Suprapubic skin (tissue), 4 donors: ENCODE data around the gene PRIMA1. TPM values are rescaled to one million over a fixed set of nuclear protein-coding genes. Genes with fewer than 3 reads are reported as not detected.
"Not testable (repeated sequence)": the region's sequence is repeated elsewhere in the genome, so short reads cannot be mapped to it uniquely, and the experiment has no call there.

Experiments
- DNase-seq, 2 donors: peaks; one replicate each; pipeline ENCODE4 v3.0.0-alpha.2; 2019; ENCODE audit warnings: low spot score in 2 of 2
- H3K27ac ChIP-seq: fragments of 200-600 bp; sonication (generic); one replicate; pipeline ENCODE4 v1.5.1; 2019
- H3K27me3 ChIP-seq: fragments of 200-600 bp; sonication (generic); one replicate; pipeline ENCODE4 v1.5.1; 2019
- H3K36me3 ChIP-seq: fragments of 200-600 bp; sonication (generic); one replicate; pipeline ENCODE4 v1.5.1; 2019
- H3K4me1 ChIP-seq: fragments of 200-600 bp; sonication (generic); one replicate; pipeline ENCODE4 v1.5.1; 2019
- H3K4me3 ChIP-seq: fragments of 200-600 bp; sonication (generic); one replicate; pipeline ENCODE4 v1.5.1; 2019; ENCODE audit warnings: mild to moderate bottlenecking
- H3K9me3 ChIP-seq: fragments of 200-600 bp; sonication (generic); one replicate; pipeline ENCODE4 v1.5.1; 2019
- EP300 ChIP-seq: sonication (generic); formaldehyde crosslinking; IDR thresholded peaks from one replicate; pipeline ENCODE4 v1.6.1; 2017; ENCODE audit warnings: antibody characterized with exemption
- POLR2A ChIP-seq, 2 donors: fragments of 450-650 bp; IDR thresholded peaks; one replicate each; pipeline ENCODE4 v1.6.1; 2017; ENCODE audit warnings: antibody characterized with exemption in 2 of 2, mild to moderate bottlenecking in 2 of 2, moderate library complexity in 2 of 2
- POLR2AphosphoS5 ChIP-seq, 3 donors: sonication (generic); formaldehyde crosslinking; IDR thresholded peaks; one replicate each; pipeline ENCODE4 v1.6.1; 2017; ENCODE audit warnings: antibody characterized with exemption in 3 of 3
- WGBS: methylation state at CpG from one replicate; pipeline ENCODE4 v1.1.5; 2018; 5-methylcytosine and 5-hydroxymethylcytosine counted together
- total RNA-seq, 4 donors: library from RNA; depleted of rRNA; stranded (reverse); fragments of >200 nt; gene quantifications; one replicate each; pipeline ENCODE4 v1.1.0, GENCODE V29; 2016
- TF ChIP-seq, protein P1 (sequence below), 2 donors: fragments of 200-600 bp in 1 of 2; fragments of 450-650 bp in 1 of 2; sonication (generic) in 1 of 2; IDR thresholded peaks; one replicate each; pipeline ENCODE4 v1.5.1; 2016 to 2019; ENCODE audit warnings: antibody characterized with exemption in 2 of 2, mild to moderate bottlenecking in 1 of 2, moderate library complexity in 1 of 2

PRIMA1 gene
- total RNA-seq, 4 donors from 2014 or later, result 3.1 to 6.1 (median 3.6) TPM

DNA sequence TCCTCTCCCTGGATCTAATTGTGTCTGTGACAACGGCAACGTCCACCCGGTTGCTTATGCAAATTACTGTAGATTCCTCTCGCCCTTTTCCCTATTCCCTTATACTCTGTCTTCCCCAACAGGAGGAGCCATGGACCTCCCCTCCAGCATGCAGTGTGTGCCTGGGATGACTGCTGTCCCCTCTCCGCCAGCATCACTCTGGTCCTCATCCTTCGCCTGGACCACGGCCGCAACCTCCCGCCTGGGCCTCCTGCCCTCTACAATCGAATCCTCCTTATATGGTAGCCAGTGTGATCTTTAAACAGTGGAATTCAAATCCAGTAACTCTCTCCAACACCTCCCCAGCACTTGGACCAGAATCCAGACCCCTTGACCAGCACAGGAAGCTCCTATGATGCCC lies 30.6 kb upstream of the PRIMA1 start:
- TF ChIP-seq EP300, result no peak
- TF ChIP-seq, protein P1, sequence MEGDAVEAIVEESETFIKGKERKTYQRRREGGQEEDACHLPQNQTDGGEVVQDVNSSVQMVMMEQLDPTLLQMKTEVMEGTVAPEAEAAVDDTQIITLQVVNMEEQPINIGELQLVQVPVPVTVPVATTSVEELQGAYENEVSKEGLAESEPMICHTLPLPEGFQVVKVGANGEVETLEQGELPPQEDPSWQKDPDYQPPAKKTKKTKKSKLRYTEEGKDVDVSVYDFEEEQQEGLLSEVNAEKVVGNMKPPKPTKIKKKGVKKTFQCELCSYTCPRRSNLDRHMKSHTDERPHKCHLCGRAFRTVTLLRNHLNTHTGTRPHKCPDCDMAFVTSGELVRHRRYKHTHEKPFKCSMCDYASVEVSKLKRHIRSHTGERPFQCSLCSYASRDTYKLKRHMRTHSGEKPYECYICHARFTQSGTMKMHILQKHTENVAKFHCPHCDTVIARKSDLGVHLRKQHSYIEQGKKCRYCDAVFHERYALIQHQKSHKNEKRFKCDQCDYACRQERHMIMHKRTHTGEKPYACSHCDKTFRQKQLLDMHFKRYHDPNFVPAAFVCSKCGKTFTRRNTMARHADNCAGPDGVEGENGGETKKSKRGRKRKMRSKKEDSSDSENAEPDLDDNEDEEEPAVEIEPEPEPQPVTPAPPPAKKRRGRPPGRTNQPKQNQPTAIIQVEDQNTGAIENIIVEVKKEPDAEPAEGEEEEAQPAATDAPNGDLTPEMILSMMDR (IDR thresholded peaks at IDR 0.05), result no peak
- TF ChIP-seq POLR2AphosphoS5 (IDR thresholded peaks at IDR 0.05), result no peak
- no peak for TF ChIP-seq POLR2A (IDR thresholded peaks at IDR 0.05)
- Histone ChIP-seq H3K27me3 (peaks cover 5% of the 10 kb centered on the region), H3K36me3 (no peaks in the 10 kb centered on the region), H3K27ac (no peak overlapping the region), H3K4me1 (no peaks in the 10 kb centered on the region), H3K4me3 (no peak overlapping the region), H3K9me3 (no peaks in the 10 kb centered on the region)
- WGBS, result 93% methylated on average over 10 of the region's 10 CpGs
- peak in 1 of 2 donors; percentile 59 for DNase-seq

DNA sequence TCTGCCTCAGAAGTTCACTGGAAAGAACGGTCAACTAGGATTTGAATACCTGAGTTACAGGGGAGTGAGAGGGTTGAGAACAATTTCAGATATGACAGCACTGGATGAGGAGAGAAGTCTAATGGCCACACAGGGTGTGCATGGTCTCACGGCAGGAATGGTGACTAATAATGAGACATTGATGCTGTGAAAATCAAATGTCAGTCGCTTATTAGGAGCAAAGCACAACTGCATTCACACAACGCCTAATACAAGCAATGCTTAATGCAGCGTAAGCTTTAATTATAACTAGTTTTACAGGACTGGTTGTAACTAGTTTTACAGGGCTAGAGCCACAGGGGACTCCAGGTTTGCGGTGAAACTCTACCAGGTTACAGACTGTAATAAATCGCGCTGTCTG lies 23.4 kb upstream of the PRIMA1 start:
- H3K27ac ChIP-seq, result no peak overlapping the region
- no peaks in the 10 kb centered on the region for H3K36me3 ChIP-seq
- H3K4me3 ChIP-seq, result no peak overlapping the region
- DNase-seq, result no peak
- H3K9me3 ChIP-seq, result peaks cover 11% of the 10 kb centered on the region
- no peak for TF ChIP-seq EP300
- no peak for TF ChIP-seq POLR2A (IDR thresholded peaks at IDR 0.05)
- TF ChIP-seq, protein P1 (IDR thresholded peaks at IDR 0.05), result no peak
- no peak for TF ChIP-seq POLR2AphosphoS5 (IDR thresholded peaks at IDR 0.05)
- H3K27me3 ChIP-seq, result no peaks in the 10 kb centered on the region
- 75% methylated on average over 8 of the region's 8 CpGs for WGBS
- no peaks in the 10 kb centered on the region for H3K4me1 ChIP-seq

DNA sequence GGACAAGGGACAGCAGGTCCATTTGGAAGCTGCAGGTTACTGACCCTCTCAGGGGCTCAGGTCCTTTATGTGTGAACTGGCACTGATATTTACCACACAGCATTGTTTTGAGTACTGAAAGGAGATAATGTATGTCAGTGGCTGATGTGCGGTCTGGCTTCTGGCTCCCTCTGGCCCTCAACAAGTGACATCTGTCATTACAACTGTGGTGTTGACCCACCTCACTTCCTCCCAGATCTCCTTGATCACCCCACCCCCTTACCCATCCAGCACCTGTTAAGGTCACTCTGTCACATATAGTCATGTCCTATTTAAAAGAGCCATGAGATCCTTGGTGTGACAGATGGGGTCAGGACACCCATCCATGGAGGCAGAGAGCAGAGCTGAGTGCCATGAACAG lies 22.7 kb upstream of the PRIMA1 start:
- H3K4me1 ChIP-seq, result no peaks in the 10 kb centered on the region
- 100% methylated on average over 1 of the region's 1 CpG for WGBS
- H3K27me3 ChIP-seq, result no peaks in the 10 kb centered on the region
- no peak overlapping the region for H3K27ac ChIP-seq
- TF ChIP-seq POLR2A (IDR thresholded peaks at IDR 0.05), result no peak
- TF ChIP-seq POLR2AphosphoS5 (IDR thresholded peaks at IDR 0.05), result no peak
- no peak for TF ChIP-seq EP300
- TF ChIP-seq, protein P1 (IDR thresholded peaks at IDR 0.05), result no peak
- peaks cover 11% of the 10 kb centered on the region for H3K9me3 ChIP-seq
- H3K36me3 ChIP-seq, result no peaks in the 10 kb centered on the region
- no peak overlapping the region for H3K4me3 ChIP-seq
- DNase-seq, result no peak

DNA sequence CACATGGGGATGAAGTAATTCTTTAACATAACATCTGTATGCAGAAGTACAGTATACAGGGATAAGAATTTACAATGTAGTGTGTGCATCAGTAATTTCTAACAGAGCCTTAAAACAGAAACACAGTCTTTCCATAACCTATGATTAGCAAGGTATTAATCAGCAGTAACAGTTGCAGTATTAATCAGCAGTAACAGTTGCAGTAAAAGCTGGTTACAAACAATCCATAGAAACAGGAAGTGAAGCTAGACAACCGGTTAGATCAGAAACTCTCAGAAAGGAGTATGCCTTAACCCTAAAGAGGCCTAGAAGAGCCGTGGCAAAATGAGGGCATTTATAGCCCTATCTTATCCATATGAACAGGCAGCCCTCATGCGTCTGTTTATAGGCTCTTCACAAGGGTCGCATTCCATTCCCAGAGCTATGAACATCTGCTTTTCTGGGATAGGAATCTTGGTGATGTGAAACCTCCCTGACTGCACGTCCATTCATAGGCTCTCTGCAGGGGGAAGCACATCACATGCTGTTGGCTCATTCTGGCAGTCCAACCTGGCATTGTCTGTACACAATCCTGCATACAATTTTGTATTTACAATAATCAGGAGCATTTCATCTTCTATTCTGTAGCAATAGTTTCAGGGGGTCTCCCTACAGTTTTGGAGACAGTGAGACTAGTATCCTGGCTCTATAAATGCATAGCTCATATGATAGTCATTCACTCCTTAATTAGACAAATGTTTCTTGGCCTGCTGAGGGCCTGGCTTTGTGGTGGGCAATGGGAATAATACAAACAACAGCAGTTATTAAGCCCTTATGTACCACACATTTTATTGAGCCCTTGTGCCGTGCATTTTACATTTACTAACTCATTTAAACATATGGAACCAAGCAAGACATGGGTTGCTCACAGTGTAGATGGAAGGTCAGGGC lies 21.5 kb upstream of the PRIMA1 start:
- 54% methylated on average over 6 of the region's 6 CpGs for WGBS
- H3K4me3 ChIP-seq, H3K27ac ChIP-seq, H3K4me1 ChIP-seq, H3K36me3 ChIP-seq, H3K27me3 ChIP-seq, DNase-seq: not testable (repeated sequence)
- peaks cover 11% of the 10 kb centered on the region for H3K9me3 ChIP-seq

DNA sequence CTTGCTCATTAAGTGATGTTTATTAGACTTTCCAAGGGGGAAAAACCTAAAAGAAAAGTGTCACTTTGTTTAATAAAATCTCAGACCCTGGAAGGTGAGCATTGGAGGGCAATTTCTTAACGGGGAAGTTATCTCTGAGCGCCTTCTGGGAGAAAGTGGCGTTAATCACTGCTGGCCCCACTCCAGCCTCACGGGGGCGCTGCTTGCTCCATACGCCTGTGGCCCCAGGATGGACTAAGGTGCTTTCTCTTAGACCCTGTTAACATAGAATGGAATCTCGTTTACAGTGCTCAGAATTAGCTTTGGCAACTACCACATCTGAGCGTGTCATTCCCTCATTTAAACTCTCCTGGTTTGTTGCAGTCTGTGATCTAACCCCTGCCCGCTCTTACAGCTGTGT lies 16.4 kb upstream of the PRIMA1 start:
- Histone ChIP-seq H3K27me3 (no peaks in the 10 kb centered on the region), H3K36me3 (no peaks in the 10 kb centered on the region), H3K4me3 (no peak overlapping the region), H3K4me1 (peaks cover 3% of the 10 kb centered on the region), H3K27ac (no peak overlapping the region), H3K9me3 (no peaks in the 10 kb centered on the region)
- DNase-seq, result no peak
- 63% methylated on average over 9 of the region's 9 CpGs for WGBS
- TF ChIP-seq, protein P1 (IDR thresholded peaks at IDR 0.05), result no peak
- TF ChIP-seq EP300 (no peak), POLR2A (IDR thresholded peaks at IDR 0.05) (no peak), POLR2AphosphoS5 (IDR thresholded peaks at IDR 0.05) (no peak)
